Measurements from ENCODE around the gene SUCLG2. TPM values are rescaled to one million over a fixed set of nuclear protein-coding genes. Genes with fewer than 3 reads are reported as not detected.

Gene SUCLG2
- total RNA-seq, 1 donor from 2014 or later: 33.8 TPM

GRCh38 chr3:67346081-67346480 lies 308.3 kb downstream of the SUCLG2 start:
- DNase-seq (ENCODE audit: low spot score): no peak
- Mint-ChIP-seq H3K27me3 (ENCODE audit: unreplicated experiment) (no peaks in the 10 kb centered on the region), H3K9me3 (ENCODE audit: unreplicated experiment) (no peaks in the 10 kb centered on the region), H3K4me1 (ENCODE audit: unreplicated experiment) (no peaks in the 10 kb centered on the region), H3K4me3 (ENCODE audit: unreplicated experiment) (no peak overlapping the region), H3K27ac (ENCODE audit: unreplicated experiment) (no peak overlapping the region), H3K36me3 (ENCODE audit: low read depth, unreplicated experiment) (no peaks in the 10 kb centered on the region)
- no peak for TF ChIP-seq CTCF (IDR thresholded peaks at IDR 0.05; ENCODE audit: unreplicated experiment)

- H3K27ac Mint-ChIP-seq (ENCODE audit: unreplicated experiment): no peak overlapping the region
- DNase-seq (ENCODE audit: low spot score): no peak
- H3K4me1 Mint-ChIP-seq (ENCODE audit: unreplicated experiment): no peaks in the 10 kb centered on the region
- no peaks in the 10 kb centered on the region for H3K9me3 Mint-ChIP-seq (ENCODE audit: unreplicated experiment)
- H3K27me3 Mint-ChIP-seq (ENCODE audit: unreplicated experiment): no peaks in the 10 kb centered on the region
- H3K4me3 Mint-ChIP-seq (ENCODE audit: unreplicated experiment): no peak overlapping the region
- TF ChIP-seq CTCF (IDR thresholded peaks at IDR 0.05; ENCODE audit: unreplicated experiment): no peak
- H3K36me3 Mint-ChIP-seq (ENCODE audit: low read depth, unreplicated experiment): no peaks in the 10 kb centered on the region
These were observed 318.6 kb downstream of the SUCLG2 start for GRCh38 chr3:67335813-67336212.

DNA sequence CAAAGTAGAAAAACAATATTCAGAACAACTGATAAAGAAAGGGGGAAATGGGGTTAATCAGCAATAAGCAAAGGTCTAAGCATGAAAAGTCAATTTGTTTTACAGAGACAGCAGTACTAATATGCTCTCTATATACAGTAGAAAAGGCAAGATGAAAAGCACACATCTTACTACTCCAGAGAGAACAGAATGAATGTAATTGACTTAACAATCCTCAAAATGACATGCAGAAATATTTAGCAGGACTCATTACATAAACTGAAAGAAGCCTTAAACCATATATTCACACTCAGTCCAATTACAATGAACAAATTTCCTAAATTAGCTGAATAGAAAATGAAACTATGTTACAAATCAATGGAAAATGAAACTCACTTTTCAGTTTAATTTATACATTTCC lies 319.8 kb downstream of the SUCLG2 start:
- H3K4me3 Mint-ChIP-seq (ENCODE audit: unreplicated experiment): no peak overlapping the region
- TF ChIP-seq CTCF (IDR thresholded peaks at IDR 0.05; ENCODE audit: unreplicated experiment): no peak

GRCh38 chr3:67329358-67329757 lies 325.1 kb downstream of the SUCLG2 start:
- no peaks in the 10 kb centered on the region for H3K27me3 Mint-ChIP-seq (ENCODE audit: unreplicated experiment)
- H3K9me3 Mint-ChIP-seq (ENCODE audit: unreplicated experiment): no peaks in the 10 kb centered on the region
- H3K4me3 Mint-ChIP-seq (ENCODE audit: unreplicated experiment): no peak overlapping the region
- TF ChIP-seq CTCF (IDR thresholded peaks at IDR 0.05; ENCODE audit: unreplicated experiment): no peak
- peaks cover 6% of the 10 kb centered on the region for H3K4me1 Mint-ChIP-seq (ENCODE audit: unreplicated experiment)
- no peak for DNase-seq (ENCODE audit: low spot score)
- H3K27ac Mint-ChIP-seq (ENCODE audit: unreplicated experiment): no peak overlapping the region
- no peaks in the 10 kb centered on the region for H3K36me3 Mint-ChIP-seq (ENCODE audit: low read depth, unreplicated experiment)

More for the DNA sequence above, 319.8 kb downstream of the SUCLG2 start:
- Mint-ChIP-seq H3K9me3 (ENCODE audit: unreplicated experiment) (no peaks in the 10 kb centered on the region), H3K36me3 (ENCODE audit: low read depth, unreplicated experiment) (no peaks in the 10 kb centered on the region), H3K27ac (ENCODE audit: unreplicated experiment) (no peak overlapping the region), H3K4me1 (ENCODE audit: unreplicated experiment) (no peaks in the 10 kb centered on the region), H3K27me3 (ENCODE audit: unreplicated experiment) (no peaks in the 10 kb centered on the region)
- no peak for DNase-seq (ENCODE audit: low spot score)

- Mint-ChIP-seq H3K27ac (ENCODE audit: unreplicated experiment) (no peak overlapping the region), H3K27me3 (ENCODE audit: unreplicated experiment) (no peaks in the 10 kb centered on the region), H3K4me3 (ENCODE audit: unreplicated experiment) (no peak overlapping the region), H3K4me1 (ENCODE audit: unreplicated experiment) (peaks cover 6% of the 10 kb centered on the region), H3K36me3 (ENCODE audit: low read depth, unreplicated experiment) (no peaks in the 10 kb centered on the region), H3K9me3 (ENCODE audit: unreplicated experiment) (no peaks in the 10 kb centered on the region)
- no peak for TF ChIP-seq CTCF (IDR thresholded peaks at IDR 0.05; ENCODE audit: unreplicated experiment)
- no peak for DNase-seq (ENCODE audit: low spot score)
These were observed 326.8 kb downstream of the SUCLG2 start for GRCh38 chr3:67327582-67327981.

Measured in endothelial cell (in vitro differentiated cells).